Endometrial microvascular endothelial cells (primary cell): ENCODE measurements around the gene KDM6A. TPM values are rescaled to one million over a fixed set of nuclear protein-coding genes. Genes with fewer than 3 reads are reported as not detected.
"Not testable (repeated sequence)": the region's sequence is repeated elsewhere in the genome, so short reads cannot be mapped to it uniquely, and the experiment has no call there.

Experiments
- in situ Hi-C: cut with HindIII; loops from 2 replicates; pipeline ENCODE4 v1.10.0; 2017; ENCODE audit warnings: low sequenced_read_pairs, low pct_unique_long_range_greater_than_20kb; ENCODE audit errors: inconsistent ontology term
- total RNA-seq: library from RNA; depleted of rRNA; stranded (reverse); fragments of >200 nt; gene quantifications from one replicate; pipeline ENCODE4 v1.2.3, GENCODE V29; 2015; ENCODE audit errors: inconsistent ontology term

Gene KDM6A
- total RNA-seq, 1 donor from 2014 or later: 10.4 TPM

GRCh38 chrX:44950471-44951366 lies 77.7 kb downstream of the KDM6A start:
- in situ Hi-C loops: not testable (repeated sequence)

- in situ Hi-C loops: no loop called here
Measured at GRCh38 chrX:44951572-44952067, 78.6 kb downstream of the KDM6A start.

GRCh38 chrX:44952329-44953027 lies 79.5 kb downstream of the KDM6A start:
- in situ Hi-C loops: no loop called here

- in situ Hi-C loops: no loop called here
Measured at GRCh38 chrX:44953734-44954502, 80.9 kb downstream of the KDM6A start.

- in situ Hi-C loops: no loop called here
Measured at GRCh38 chrX:44954562-44954961, 81.6 kb downstream of the KDM6A start.

DNA sequence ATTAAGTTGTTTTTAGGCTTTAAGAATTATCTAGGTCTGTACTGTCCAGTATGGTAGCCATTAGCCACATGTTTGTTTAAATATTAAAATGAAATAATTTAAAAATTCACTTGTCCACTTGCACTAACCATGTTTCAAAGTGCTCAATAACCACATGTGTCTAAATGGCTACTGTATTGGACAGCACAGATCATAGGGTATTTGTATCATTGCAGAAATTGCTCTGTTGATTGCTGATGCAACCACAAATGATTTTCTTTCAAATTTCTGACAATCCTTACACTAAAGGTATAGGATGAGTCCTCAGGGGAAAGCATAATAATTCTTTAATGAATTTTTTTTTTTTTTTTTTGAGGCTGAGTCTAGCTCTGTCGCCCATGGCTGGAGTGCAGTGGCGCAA lies 84.9 kb downstream of the KDM6A start:
- in situ Hi-C loops: no loop called here

GRCh38 chrX:44958480-44958879 lies 85.5 kb downstream of the KDM6A start:
- in situ Hi-C loops: no loop called here

- in situ Hi-C loops: no loop called here
Measured at GRCh38 chrX:44961817-44962607, 89.0 kb downstream of the KDM6A start.

DNA sequence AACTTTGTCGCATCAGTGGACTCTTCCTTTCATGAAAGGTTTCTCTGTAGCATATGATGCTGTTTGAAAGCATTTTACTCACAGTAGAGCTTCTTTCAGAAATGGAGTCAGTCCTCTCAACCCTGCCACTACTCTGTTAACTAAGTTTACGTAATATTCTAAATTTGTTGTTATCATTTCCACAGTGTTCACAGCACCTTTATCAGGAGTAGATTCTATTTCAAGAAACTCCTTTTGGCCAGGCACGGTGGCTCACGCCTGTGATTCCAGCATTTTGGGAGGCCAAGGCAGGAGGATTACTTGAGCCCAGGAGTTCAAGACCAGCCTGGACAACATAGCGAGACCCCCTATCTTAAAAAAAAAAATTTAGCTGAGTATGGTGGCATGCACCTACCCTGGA lies 90.0 kb downstream of the KDM6A start:
- in situ Hi-C loops: no loop called here

DNA sequence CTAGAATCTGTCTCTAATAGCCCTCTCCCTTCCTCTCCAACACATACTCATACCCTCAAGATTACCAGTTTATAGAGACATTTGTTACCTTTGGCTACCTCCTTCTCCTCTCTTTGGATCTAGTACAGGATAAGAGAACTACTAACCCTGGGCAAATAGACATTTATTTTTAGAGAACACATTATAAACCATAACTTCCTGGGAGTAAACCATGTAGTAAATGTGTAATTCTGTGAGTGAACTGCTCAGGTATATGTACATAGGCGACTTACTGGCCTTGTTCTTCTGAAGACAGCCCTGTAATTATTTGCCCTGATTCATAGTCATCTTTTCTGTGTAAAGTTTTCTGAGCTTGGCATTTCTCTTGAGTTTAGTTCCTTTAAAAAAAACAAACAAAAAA lies 94.2 kb downstream of the KDM6A start:
- in situ Hi-C loops: no loop called here

DNA sequence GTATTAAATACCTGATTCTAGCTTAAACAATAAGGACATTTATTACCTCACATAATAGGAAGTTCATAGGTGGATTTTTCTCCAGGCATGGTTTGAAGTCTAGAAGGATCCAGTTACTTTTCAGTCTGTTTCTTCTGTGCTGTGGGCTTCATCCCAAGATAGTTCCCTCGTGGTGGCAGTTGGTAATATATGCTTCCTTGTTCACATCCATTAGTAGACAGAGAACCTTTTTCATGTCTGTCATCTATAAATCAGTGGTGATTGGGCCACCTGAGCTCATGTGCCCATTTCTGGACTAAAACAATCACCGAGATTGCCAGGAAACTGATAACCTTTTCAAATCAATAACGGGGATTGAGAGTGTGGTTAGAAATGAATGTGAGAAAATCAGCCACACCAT lies 97.7 kb downstream of the KDM6A start:
- in situ Hi-C loops: no loop called here

DNA sequence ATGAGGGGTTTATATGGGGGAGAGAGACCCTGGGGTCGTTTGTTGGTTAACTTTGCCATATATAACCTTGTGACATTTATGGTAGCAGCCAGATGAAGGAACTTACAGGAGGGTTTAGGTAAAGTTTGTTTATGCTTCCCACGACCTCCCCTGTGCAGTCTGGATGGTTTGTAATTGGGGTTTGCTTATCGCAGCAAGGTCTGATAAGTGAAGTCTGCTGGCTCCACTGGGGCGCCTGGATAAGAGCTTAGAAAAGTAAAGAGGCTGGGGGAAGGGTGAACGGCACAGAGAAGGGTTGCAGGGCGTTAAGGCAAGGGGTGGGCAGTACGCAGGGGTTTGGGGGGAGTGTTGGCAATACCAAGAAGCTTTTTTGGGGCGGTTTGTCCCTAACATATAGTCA lies 98.7 kb downstream of the KDM6A start:
- in situ Hi-C loops: no loop called here

DNA sequence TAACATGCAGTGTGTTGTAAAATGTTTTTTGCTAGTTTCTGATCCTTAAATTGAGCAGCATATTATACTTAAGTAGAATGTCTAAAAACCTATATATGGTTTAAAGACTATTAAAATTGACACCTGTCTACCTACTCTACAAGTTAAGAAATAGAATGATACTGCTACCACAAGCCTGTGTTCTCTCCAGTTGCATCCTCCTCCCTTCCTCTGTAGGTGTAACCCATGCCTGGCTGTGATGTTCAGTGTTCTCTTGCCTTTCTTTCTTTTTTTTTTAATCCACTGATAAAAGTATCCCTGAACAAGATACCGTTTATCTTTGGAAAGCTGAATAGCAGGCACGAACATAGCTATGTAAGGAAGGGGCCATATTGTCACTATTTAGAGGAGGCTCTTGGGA lies 99.1 kb downstream of the KDM6A start:
- in situ Hi-C loops: no loop called here

- in situ Hi-C loops: no loop called here
Measured at GRCh38 chrX:44973420-44973932, 100.5 kb downstream of the KDM6A start.

GRCh38 chrX:44974451-44974850 lies 101.5 kb downstream of the KDM6A start:
- in situ Hi-C loops: no loop called here

GRCh38 chrX:44975666-44976263 lies 102.8 kb downstream of the KDM6A start:
- in situ Hi-C loops: no loop called here

GRCh38 chrX:44978976-44979375 lies 106.0 kb downstream of the KDM6A start:
- in situ Hi-C loops: no loop called here

DNA sequence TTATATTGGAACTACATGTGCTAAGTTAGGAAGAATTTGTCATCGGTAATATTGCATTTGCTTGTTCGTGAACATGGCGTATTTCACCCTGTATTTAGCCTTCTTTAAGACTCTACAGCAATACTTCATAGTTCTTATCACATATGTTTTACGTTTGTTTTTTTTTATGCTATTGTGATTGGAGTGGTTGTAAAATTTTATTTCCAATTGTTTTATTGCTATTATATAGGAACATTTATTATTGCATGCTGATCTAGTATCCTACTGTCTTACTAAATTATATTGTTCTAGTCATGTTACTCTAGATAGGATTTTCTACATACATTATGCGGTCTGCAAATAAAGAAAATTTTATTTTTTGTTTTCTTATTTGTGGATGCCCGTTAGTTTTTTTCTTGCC lies 107.4 kb downstream of the KDM6A start:
- in situ Hi-C loops: no loop called here
